ENCODE data around the gene OR5H2.

OR5H2 gene

GRCh38 chr3:98322686-98323085 is 40.4 kb downstream of the OR5H2 start:
- no peak overlapping the region for H3K4me3 ChIP-seq (ENCODE audit: low read length)
- TF ChIP-seq ZNF274 (IDR thresholded peaks at IDR 0.05; ENCODE audit: low read depth, low read length) = no peak

GRCh38 chr3:98323425-98323824 is 41.1 kb downstream of the OR5H2 start:
- TF ChIP-seq ZNF274 (IDR thresholded peaks at IDR 0.05; ENCODE audit: low read depth, low read length) = no peak
- no peak overlapping the region for H3K4me3 ChIP-seq (ENCODE audit: low read length)

GRCh38 chr3:98325055-98325454 is 42.8 kb downstream of the OR5H2 start:
- TF ChIP-seq ZNF274 (IDR thresholded peaks at IDR 0.05; ENCODE audit: low read depth, low read length) = no peak
- H3K4me3 ChIP-seq (ENCODE audit: low read length) = no peak overlapping the region

GRCh38 chr3:98326105-98326893 is 44.0 kb downstream of the OR5H2 start:
- no peak for TF ChIP-seq ZNF274 (IDR thresholded peaks at IDR 0.05; ENCODE audit: low read depth, low read length)
- H3K4me3 ChIP-seq (ENCODE audit: low read length) = no peak overlapping the region

GRCh38 chr3:98326945-98327344 is 44.6 kb downstream of the OR5H2 start:
- TF ChIP-seq ZNF274 (IDR thresholded peaks at IDR 0.05; ENCODE audit: low read depth, low read length) = no peak
- no peak overlapping the region for H3K4me3 ChIP-seq (ENCODE audit: low read length)

- TF ChIP-seq ZNF274 (IDR thresholded peaks at IDR 0.05; ENCODE audit: low read depth, low read length) = no peak
Observed at GRCh38 chr3:98328933-98329332, 46.6 kb downstream of the OR5H2 start.

GRCh38 chr3:98329392-98330124 is 47.3 kb downstream of the OR5H2 start:
- no peak for TF ChIP-seq ZNF274 (IDR thresholded peaks at IDR 0.05; ENCODE audit: low read depth, low read length)
- H3K4me3 ChIP-seq (ENCODE audit: low read length) = no peak overlapping the region

More at GRCh38 chr3:98328933-98329332, 46.6 kb downstream of the OR5H2 start:
- no peak overlapping the region for H3K4me3 ChIP-seq (ENCODE audit: low read length)

- H3K4me3 ChIP-seq (ENCODE audit: low read length) = no peak overlapping the region
- no peak for TF ChIP-seq ZNF274 (IDR thresholded peaks at IDR 0.05; ENCODE audit: low read depth, low read length)
Observed at GRCh38 chr3:98331329-98331728, 49.0 kb downstream of the OR5H2 start.
